Gastrocnemius medialis (tissue), 4 donors: ENCODE data around the gene ULBP3.

Experiments
- CTCF ChIP-seq, 5 experiments: fragments of 450-650 bp in 3 of 5; fragments of 200-600 bp in 2 of 5; sonication (generic) in 2 of 5; IDR thresholded peaks in 4 of 5; conservative IDR thresholded peaks in 1 of 5; 1 replicate in 4 of 5; 2 replicates in 1 of 5; pipeline ENCODE4 v1.5.1; 2016 to 2019; ENCODE audit warnings: antibody characterized with exemption in 5 of 5, mild to moderate bottlenecking in 3 of 5, moderate library complexity in 3 of 5
- POLR2A ChIP-seq, 2 donors: fragments of 450-650 bp; IDR thresholded peaks; one replicate each; pipeline ENCODE4 v1.6.1; 2017; ENCODE audit warnings: antibody characterized with exemption in 2 of 2, mild to moderate bottlenecking in 2 of 2, moderate library complexity in 2 of 2

- TF ChIP-seq CTCF (IDR thresholded peaks at IDR 0.05 in 4 of 5, conservative IDR thresholded peaks at IDR 0.05 in 1 of 5): no peak
- TF ChIP-seq POLR2A (IDR thresholded peaks at IDR 0.05): no peak
Measured at GRCh38 chr6:150057501-150057951, 11.4 kb downstream of the ULBP3 start.
